HepG2 (cell line): ENCODE measurements around the gene SRPRA. TPM values are rescaled to one million over a fixed set of nuclear protein-coding genes. Genes with fewer than 3 reads are reported as not detected.

Experiments used
- ATAC-seq: fragments of 200-7000 bp; cut with Tn5 transposase; 3 replicates; pipeline ENCODE4 v1.9.1; 2020; ENCODE audit warnings: mild to moderate bottlenecking, moderate library complexity
- BruUV-seq: library from RNA; stranded (reverse); fragments of 400-500 nt; replicated peaks from 2 replicates; lab custom pipeline; 2021; lab: Mats Ljungman, UMichigan
- CTCF ChIA-PET: fragments of 300-600 bp; formaldehyde crosslinking; extraction: SDS; loops from one replicate; lab custom pipeline; 2021; ENCODE audit warnings: low total read pairs, inconsistent platforms, low intra/inter-chr PET ratio; lab: Yijun Ruan, JAX
- POLR2A ChIA-PET: fragments of 350-600 bp; sonication (Branson Sonifier 250); formaldehyde crosslinking; loops from one replicate; lab custom pipeline; 2020; ENCODE audit warnings: antibody characterized with exemption, inconsistent platforms; lab: Yijun Ruan, JAX
- DNase-seq: peaks from one replicate; pipeline ENCODE4 v3.0.0-alpha.2; 2015; ENCODE audit warnings: low spot score
- FAIRE-seq: peaks from 3 replicates; lab custom pipeline; 2011; peaks lifted over from hg19 to GRCh38; lab: Jason Lieb, UNC
- H2AFZ ChIP-seq: one replicate; pipeline ENCODE4 v1.6.1; 2011; ENCODE audit warnings: low read length, inconsistent platforms
- H3K27ac ChIP-seq: fragments of 300-600 bp; 3 replicates; pipeline ENCODE4 v1.8.0; 2011; ENCODE audit warnings: mixed run types, mild to moderate bottlenecking, mixed read lengths, low read length, inconsistent platforms; ENCODE audit not compliant: insufficient read depth; ENCODE audit errors: extremely low read length
- H3K27me3 ChIP-seq, 2 experiments: fragments of 200-600 bp in 1 of 2; 2 replicates in 1 of 2; 3 replicates in 1 of 2; pipeline versions ENCODE4 v1.6.0 to v1.8.0; 2011; ENCODE audit warnings: low read length in 2 of 2, mild to moderate bottlenecking in 2 of 2, moderate library complexity in 2 of 2, inconsistent platforms in 1 of 2; ENCODE audit not compliant: insufficient read depth in 2 of 2, control insufficient read depth in 1 of 2
- H3K36me3 ChIP-seq, 2 experiments: fragments of 200-600 bp in 1 of 2; replicated peaks in 1 of 2; 2 replicates in 1 of 2; 3 replicates in 1 of 2; pipeline versions ENCODE4 v1.5.1 to v1.8.0; 2011; ENCODE audit warnings: low read length in 2 of 2, inconsistent platforms in 1 of 2; ENCODE audit not compliant: insufficient read depth in 2 of 2, control insufficient read depth in 1 of 2
- H3K4me1 ChIP-seq: 2 replicates; pipeline ENCODE4 v1.5.1; 2012; ENCODE audit warnings: low read length, inconsistent platforms; ENCODE audit not compliant: insufficient read depth
- H3K4me2 ChIP-seq: 2 replicates; pipeline ENCODE4 v1.6.0; 2011; ENCODE audit warnings: low read depth, low read length, inconsistent platforms
- H3K4me3 ChIP-seq, 3 experiments: fragments of 200-600 bp in 1 of 3; sonication (generic), shearing (Covaris generic) in 1 of 3; replicated peaks in 1 of 3; 2 replicates each; pipeline ENCODE4 v1.5.1; 2011 to 2016; ENCODE audit warnings: low read length in 3 of 3, inconsistent platforms in 2 of 3, low read depth in 2 of 3, mild to moderate bottlenecking in 2 of 3, control low read depth in 1 of 3, mixed read lengths in 1 of 3; ENCODE audit not compliant: insufficient read depth in 1 of 3
- H3K79me2 ChIP-seq: one replicate; pipeline ENCODE4 v1.6.1; 2011; ENCODE audit warnings: low read length, inconsistent platforms; ENCODE audit not compliant: insufficient read depth
- H3K9ac ChIP-seq: 2 replicates; pipeline ENCODE4 v1.6.0; 2011; ENCODE audit warnings: mild to moderate bottlenecking, low read depth, low read length, inconsistent platforms; ENCODE audit not compliant: insufficient read depth
- H3K9me3 ChIP-seq: 2 replicates; pipeline ENCODE4 v1.5.1; 2012; ENCODE audit warnings: mild to moderate bottlenecking, low read length
- H4K20me1 ChIP-seq: 2 replicates; pipeline ENCODE4 v1.6.0; 2011; ENCODE audit warnings: inconsistent platforms, mild to moderate bottlenecking, low read length, moderate library complexity; ENCODE audit not compliant: insufficient read depth
- GABPB1 ChIP-seq: IDR thresholded peaks from 2 replicates; pipeline ENCODE4 v1.6.1; 2016; ENCODE audit warnings: mild to moderate bottlenecking, missing genetic modification reagents, moderate library complexity, missing compliant biosample characterization
- NR3C1 ChIP-seq: sonication (generic); formaldehyde crosslinking; IDR thresholded peaks from 2 replicates; pipeline ENCODE4 v1.4.0; 2020; ENCODE audit warnings: missing genetic modification reagents
- PCBP1 ChIP-seq: fragments of 200-400 bp; formaldehyde crosslinking; IDR thresholded peaks from 2 replicates; pipeline ENCODE4 v1.6.1; 2017; ENCODE audit warnings: mild to moderate bottlenecking, low read depth, low read length, borderline replicate concordance
- RFXANK ChIP-seq: IDR thresholded peaks from 2 replicates; pipeline ENCODE4 v1.6.1; 2016
- TBX3 ChIP-seq: fragments of 450-650 bp; IDR thresholded peaks from 2 replicates; pipeline ENCODE4 v1.6.1; 2017; ENCODE audit warnings: antibody characterized with exemption, mild to moderate bottlenecking, inconsistent platforms, borderline replicate concordance
- ZNF343 ChIP-seq: sonication (generic); formaldehyde crosslinking; IDR thresholded peaks from 2 replicates; pipeline ENCODE4 v1.4.0; 2020; ENCODE audit warnings: mild to moderate bottlenecking, missing genetic modification reagents
- WGBS: methylation state at CpG from one replicate; pipeline ENCODE4 v1.1.6; 2017; ENCODE audit warnings: low lambda C conversion rate; 5-methylcytosine and 5-hydroxymethylcytosine counted together
- in situ Hi-C: cut with HindIII; loops from 2 replicates; pipeline ENCODE4 v1.10.0; 2017; ENCODE audit warnings: low pct_unique_long_range_greater_than_20kb; ENCODE audit not compliant: extremely low pct_ligation_motif_present
- intact Hi-C: fragments of 100-400 bp; cut with micrococcal nuclease; formaldehyde crosslinking; loops from one replicate; pipeline ENCODE4 v1.10.0; 2022; ENCODE audit not compliant: unreplicated experiment
- polyA plus RNA-seq, 8 experiments: library from polyadenylated mRNA; depleted of rRNA in 3 of 8; stranded (reverse) in 7 of 8; unstranded in 1 of 8; fragments of >200 nt; fragmentation: Illumina TruSeq in 4 of 8; extraction: Trizol in 4 of 8; gene quantifications; 2 replicates each; pipeline versions ENCODE4 v1.2.1 to v1.2.3, GENCODE V29; 2011 to 2016; ENCODE audit warnings: low read depth in 4 of 8, missing spikeins in 1 of 8, mixed read lengths in 1 of 8; ENCODE audit not compliant: insufficient read depth in 1 of 8
- total RNA-seq, 5 experiments: library from RNA; depleted of rRNA; stranded (reverse); fragments of >200 nt; fragmentation: Illumina TruSeq; extraction: Trizol; gene quantifications; 2 replicates each; pipeline ENCODE4 v1.2.3, GENCODE V29; 2016; ENCODE audit warnings: low read depth in 1 of 5
- TF ChIP-seq, protein P1 (sequence below): sonication (generic); formaldehyde crosslinking; IDR thresholded peaks from 2 replicates; pipeline ENCODE4 v1.4.0; 2020; ENCODE audit warnings: missing genetic modification reagents
- TF ChIP-seq, protein P2 (sequence below): IDR thresholded peaks from 2 replicates; pipeline ENCODE4 v1.6.1; 2016; ENCODE audit warnings: missing compliant biosample characterization, missing genetic modification reagents, borderline replicate concordance
- TF ChIP-seq, protein P3 (sequence below): sonication (generic); formaldehyde crosslinking; IDR thresholded peaks from 2 replicates; pipeline ENCODE4 v1.4.0; 2020; ENCODE audit warnings: missing genetic modification reagents; ENCODE audit errors: not compliant biosample characterization
- TF ChIP-seq, protein P4 (sequence below): sonication (generic); formaldehyde crosslinking; IDR thresholded peaks from 2 replicates; pipeline ENCODE4 v1.4.0; 2020; ENCODE audit warnings: mild to moderate bottlenecking, missing genetic modification reagents
- TF ChIP-seq, protein P5 (sequence below): sonication (generic); formaldehyde crosslinking; IDR thresholded peaks from 2 replicates; pipeline ENCODE4 v1.5.1; 2020; ENCODE audit warnings: missing genetic modification reagents, mild to moderate bottlenecking, borderline replicate concordance
- TF ChIP-seq, protein P6 (sequence below): sonication (generic); formaldehyde crosslinking; IDR thresholded peaks from 2 replicates; pipeline ENCODE4 v1.8.1; 2023; ENCODE audit warnings: missing genetic modification reagents, inconsistent platforms, borderline replicate concordance
- TF ChIP-seq, protein P7 (sequence below): sonication (generic); formaldehyde crosslinking; IDR thresholded peaks from 2 replicates; pipeline ENCODE4 v1.8.0; 2022; ENCODE audit warnings: mild to moderate bottlenecking, missing genetic modification reagents, moderate library complexity

The SRPRA gene
- total and polyA plus RNA-seq, 2 of the 13 experiments (the other 11 are each of a cell fraction or from before 2014, with no cell fraction given) = 27.7 to 64.6 TPM

DNA sequence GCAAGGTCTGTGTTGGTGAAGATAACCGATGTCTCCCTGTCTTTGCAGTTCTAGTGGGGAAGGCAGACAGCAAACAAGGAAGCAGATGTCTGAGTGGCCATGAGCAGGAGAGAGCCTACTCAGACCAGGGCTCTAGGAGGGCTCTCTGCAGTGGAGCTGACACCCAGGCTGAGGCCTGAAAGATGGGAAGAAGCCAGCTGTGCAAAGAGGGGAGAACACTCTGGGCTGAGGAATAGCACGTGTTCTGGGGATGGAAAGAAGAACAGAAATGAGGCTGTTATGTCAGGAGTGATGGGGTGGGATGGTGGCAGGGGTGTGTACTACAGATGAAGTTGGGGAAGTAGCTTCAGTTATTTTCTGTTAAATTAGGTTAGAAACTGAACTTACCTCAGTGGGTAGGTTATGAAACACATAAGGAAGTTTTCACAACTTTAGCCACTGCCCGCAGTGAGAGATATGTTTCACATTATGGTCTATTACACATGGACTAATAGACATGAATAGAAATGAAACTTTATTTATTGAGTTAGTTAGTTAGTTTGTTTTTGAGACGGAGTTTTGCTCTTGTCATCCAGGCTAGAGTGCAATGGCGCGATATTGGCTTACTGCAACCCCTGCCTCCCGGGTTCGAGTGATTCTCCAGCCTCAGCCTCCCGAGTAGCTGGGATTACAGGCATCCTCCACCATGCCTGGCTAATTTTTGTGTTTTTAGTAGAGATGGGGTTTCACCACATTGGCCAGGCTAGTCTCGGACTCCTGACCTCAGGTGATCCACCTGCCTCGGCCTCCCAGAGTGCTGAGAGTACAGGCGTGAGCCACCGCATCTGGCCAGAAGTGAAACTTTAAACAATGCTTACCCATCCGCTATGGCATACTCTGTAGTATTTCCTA lies 43.0 kb upstream of the SRPRA start:
- H3K4me1 ChIP-seq = no peaks in the 10 kb centered on the region
- ATAC-seq = no peak
- POLR2A ChIA-PET = no interaction called here
- TF ChIP-seq RFXANK (CRISPR knock-in tag) (no peak), PCBP1 (no peak), ZNF343 (CRISPR knock-in tag) (no peak), NR3C1 (CRISPR knock-in tag) (no peak), TBX3 (no peak), GABPB1 (no peak)
- TF ChIP-seq, protein P1, sequence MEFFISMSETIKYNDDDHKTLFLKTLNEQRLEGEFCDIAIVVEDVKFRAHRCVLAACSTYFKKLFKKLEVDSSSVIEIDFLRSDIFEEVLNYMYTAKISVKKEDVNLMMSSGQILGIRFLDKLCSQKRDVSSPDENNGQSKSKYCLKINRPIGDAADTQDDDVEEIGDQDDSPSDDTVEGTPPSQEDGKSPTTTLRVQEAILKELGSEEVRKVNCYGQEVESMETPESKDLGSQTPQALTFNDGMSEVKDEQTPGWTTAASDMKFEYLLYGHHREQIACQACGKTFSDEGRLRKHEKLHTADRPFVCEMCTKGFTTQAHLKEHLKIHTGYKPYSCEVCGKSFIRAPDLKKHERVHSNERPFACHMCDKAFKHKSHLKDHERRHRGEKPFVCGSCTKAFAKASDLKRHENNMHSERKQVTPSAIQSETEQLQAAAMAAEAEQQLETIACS = no peak
- TF ChIP-seq, protein P2, sequence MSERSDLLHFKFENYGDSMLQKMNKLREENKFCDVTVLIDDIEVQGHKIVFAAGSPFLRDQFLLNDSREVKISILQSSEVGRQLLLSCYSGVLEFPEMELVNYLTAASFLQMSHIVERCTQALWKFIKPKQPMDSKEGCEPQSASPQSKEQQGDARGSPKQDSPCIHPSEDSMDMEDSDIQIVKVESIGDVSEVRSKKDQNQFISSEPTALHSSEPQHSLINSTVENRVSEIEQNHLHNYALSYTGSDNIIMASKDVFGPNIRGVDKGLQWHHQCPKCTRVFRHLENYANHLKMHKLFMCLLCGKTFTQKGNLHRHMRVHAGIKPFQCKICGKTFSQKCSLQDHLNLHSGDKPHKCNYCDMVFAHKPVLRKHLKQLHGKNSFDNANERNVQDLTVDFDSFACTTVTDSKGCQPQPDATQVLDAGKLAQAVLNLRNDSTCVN = no peak
- TF ChIP-seq, protein P3, sequence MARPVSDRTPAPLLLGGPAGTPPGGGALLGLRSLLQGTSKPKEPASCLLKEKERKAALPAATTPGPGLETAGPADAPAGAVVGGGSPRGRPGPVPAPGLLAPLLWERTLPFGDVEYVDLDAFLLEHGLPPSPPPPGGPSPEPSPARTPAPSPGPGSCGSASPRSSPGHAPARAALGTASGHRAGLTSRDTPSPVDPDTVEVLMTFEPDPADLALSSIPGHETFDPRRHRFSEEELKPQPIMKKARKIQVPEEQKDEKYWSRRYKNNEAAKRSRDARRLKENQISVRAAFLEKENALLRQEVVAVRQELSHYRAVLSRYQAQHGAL (CRISPR knock-in tag) = no peak
- TF ChIP-seq, protein P4, sequence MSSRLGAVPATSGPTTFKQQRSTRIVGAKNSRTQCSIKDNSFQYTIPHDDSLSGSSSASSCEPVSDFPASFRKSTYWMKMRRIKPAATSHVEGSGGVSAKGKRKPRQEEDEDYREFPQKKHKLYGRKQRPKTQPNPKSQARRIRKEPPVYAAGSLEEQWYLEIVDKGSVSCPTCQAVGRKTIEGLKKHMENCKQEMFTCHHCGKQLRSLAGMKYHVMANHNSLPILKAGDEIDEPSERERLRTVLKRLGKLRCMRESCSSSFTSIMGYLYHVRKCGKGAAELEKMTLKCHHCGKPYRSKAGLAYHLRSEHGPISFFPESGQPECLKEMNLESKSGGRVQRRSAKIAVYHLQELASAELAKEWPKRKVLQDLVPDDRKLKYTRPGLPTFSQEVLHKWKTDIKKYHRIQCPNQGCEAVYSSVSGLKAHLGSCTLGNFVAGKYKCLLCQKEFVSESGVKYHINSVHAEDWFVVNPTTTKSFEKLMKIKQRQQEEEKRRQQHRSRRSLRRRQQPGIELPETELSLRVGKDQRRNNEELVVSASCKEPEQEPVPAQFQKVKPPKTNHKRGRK (CRISPR knock-in tag) = no peak
- TF ChIP-seq, protein P5, sequence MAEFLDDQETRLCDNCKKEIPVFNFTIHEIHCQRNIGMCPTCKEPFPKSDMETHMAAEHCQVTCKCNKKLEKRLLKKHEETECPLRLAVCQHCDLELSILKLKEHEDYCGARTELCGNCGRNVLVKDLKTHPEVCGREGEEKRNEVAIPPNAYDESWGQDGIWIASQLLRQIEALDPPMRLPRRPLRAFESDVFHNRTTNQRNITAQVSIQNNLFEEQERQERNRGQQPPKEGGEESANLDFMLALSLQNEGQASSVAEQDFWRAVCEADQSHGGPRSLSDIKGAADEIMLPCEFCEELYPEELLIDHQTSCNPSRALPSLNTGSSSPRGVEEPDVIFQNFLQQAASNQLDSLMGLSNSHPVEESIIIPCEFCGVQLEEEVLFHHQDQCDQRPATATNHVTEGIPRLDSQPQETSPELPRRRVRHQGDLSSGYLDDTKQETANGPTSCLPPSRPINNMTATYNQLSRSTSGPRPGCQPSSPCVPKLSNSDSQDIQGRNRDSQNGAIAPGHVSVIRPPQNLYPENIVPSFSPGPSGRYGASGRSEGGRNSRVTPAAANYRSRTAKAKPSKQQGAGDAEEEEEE (CRISPR knock-in tag) = no peak
- TF ChIP-seq, protein P6, sequence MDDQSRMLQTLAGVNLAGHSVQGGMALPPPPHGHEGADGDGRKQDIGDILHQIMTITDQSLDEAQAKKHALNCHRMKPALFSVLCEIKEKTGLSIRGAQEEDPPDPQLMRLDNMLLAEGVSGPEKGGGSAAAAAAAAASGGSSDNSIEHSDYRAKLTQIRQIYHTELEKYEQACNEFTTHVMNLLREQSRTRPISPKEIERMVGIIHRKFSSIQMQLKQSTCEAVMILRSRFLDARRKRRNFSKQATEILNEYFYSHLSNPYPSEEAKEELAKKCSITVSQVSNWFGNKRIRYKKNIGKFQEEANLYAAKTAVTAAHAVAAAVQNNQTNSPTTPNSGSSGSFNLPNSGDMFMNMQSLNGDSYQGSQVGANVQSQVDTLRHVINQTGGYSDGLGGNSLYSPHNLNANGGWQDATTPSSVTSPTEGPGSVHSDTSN (CRISPR knock-in tag) = no peak
- TF ChIP-seq, protein P7, sequence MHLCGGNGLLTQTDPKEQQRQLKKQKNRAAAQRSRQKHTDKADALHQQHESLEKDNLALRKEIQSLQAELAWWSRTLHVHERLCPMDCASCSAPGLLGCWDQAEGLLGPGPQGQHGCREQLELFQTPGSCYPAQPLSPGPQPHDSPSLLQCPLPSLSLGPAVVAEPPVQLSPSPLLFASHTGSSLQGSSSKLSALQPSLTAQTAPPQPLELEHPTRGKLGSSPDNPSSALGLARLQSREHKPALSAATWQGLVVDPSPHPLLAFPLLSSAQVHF (CRISPR knock-in tag) = no peak

More for the DNA sequence above, 43.0 kb upstream of the SRPRA start:
- Histone ChIP-seq H3K36me3 (peaks cover 0 to 17% of the 10 kb centered on the region in 2 experiments; a peak in 3 of 5 replicates), H3K79me2 (no peaks in the 10 kb centered on the region), H3K4me2 (no peak overlapping the region), H3K27me3 (no peaks in the 10 kb centered on the region), H3K9ac (no peak overlapping the region), H3K4me3 (no peak overlapping the region), H4K20me1 (no peaks in the 10 kb centered on the region), H3K27ac (no peak overlapping the region), H2AFZ (no peak overlapping the region), H3K9me3 (no peaks in the 10 kb centered on the region)
- DNase-seq = no peak
- no peak for FAIRE-seq
- intact Hi-C loops (loop anchor here (2.0 kb wide), 1 partner anchor 45 kb away; no protein-coding TSS in a partner anchor), in situ Hi-C loops (no loop called here)
- CTCF ChIA-PET = interaction anchor here (1.5 to 1.6 kb wide), 2 partner anchors 80 to 168 kb away, joined by 8 to 13 read pairs; no protein-coding TSS in a partner anchor
- 95% methylated on average over 13 of the region's 14 CpGs for WGBS
- no TSS peak for BruUV-seq
